HepG2 (cell line): Measurements from ENCODE around the gene CTAGE1.

ENCODE experiments used
- HNF4A ChIP-seq: sonication (generic); formaldehyde crosslinking; IDR thresholded peaks from 2 replicates; pipeline ENCODE4 v1.4.0; 2020; ENCODE audit warnings: missing genetic modification reagents
- PHF20 ChIP-seq: sonication (generic); formaldehyde crosslinking; IDR thresholded peaks from 2 replicates; pipeline ENCODE4 v1.5.0; 2020; ENCODE audit warnings: mild to moderate bottlenecking, missing genetic modification reagents
- TEAD3 ChIP-seq: optimal IDR thresholded peaks from 2 replicates; pipeline ENCODE3; 2016; ENCODE audit warnings: borderline replicate concordance
- ZNF263 ChIP-seq: sonication (generic); formaldehyde crosslinking; IDR thresholded peaks from 2 replicates; pipeline ENCODE4 v1.4.0; 2020; ENCODE audit warnings: missing genetic modification reagents

- TF ChIP-seq TEAD3 (CRISPR knock-in tag), result no peak
- TF ChIP-seq ZNF263 (CRISPR knock-in tag), result no peak
- TF ChIP-seq PHF20 (CRISPR knock-in tag), result no peak
- no peak for TF ChIP-seq HNF4A
Observed at GRCh38 chr18:22394428-22394827, 23.3 kb downstream of the CTAGE1 start.
